Measurements from ENCODE around the gene PARD3B.

Gene PARD3B

DNA sequence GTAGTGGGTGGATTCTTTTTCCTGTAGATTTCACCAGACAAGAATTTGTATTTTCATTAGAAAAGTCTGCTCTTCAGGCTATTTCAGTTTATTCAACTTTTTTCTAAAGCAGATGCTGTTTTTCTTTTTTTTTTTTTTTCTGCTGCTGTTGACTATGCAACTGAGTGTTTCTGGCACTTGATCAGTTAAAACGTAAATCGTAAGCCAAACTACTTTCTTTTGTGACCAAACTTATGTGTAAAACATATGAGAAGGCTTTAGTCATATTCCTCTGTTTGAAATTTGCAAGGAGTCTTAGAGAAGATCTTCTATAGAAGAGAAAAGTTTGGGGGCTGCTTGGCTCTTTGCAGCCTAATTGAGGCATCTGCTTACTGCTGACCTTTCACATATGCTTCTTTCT lies 170.1 kb downstream of the PARD3B start:
- no peak for DNase-seq

DNA sequence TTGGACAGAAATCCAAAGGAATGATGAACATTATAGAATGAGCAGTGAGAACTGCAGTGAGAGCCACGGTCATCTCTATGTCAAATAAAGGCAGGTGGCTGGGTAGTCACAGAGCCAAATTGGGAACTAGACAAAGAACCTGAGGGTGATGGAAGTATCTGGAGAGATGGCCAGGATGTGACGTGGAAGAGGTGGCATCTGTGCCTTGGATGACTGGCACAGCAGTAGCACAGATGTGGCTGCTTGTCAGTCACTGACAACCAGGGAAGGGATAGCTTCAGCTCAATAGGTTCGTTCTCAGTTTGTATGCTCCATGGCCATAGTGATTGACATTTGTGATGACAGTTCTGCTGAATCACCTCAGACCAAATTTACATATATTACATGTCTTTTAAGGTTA lies 172.3 kb downstream of the PARD3B start:
- DNase-seq = no peak

DNA sequence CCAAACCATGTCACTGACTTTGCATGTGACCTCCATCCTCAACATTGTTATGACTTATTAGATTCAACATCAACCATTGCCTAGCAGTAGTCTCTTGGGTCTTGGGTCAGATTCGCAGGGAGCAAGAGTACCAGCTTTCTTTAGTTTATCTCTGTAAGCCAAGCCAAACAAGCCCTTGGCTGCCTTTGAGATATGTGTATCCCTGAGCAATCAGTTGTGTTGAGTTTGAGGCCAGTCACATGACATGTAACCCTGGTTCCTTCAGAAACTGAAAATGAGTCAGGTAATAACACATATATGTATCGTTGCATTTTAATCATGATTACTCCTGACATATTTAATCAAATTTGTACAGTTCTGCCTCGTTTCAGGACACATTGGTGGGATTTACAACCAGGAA lies 173.3 kb downstream of the PARD3B start:
- no peak for DNase-seq

- DNase-seq = no peak
Measured at GRCh38 chr2:204720874-204721273, 175.6 kb downstream of the PARD3B start.

GRCh38 chr2:204722207-204722606 lies 176.9 kb downstream of the PARD3B start:
- no peak for DNase-seq

- no peak for DNase-seq
Measured at GRCh38 chr2:204722691-204723090, 177.4 kb downstream of the PARD3B start.

- no peak for DNase-seq
Measured at GRCh38 chr2:204725693-204726360, 180.6 kb downstream of the PARD3B start.

DNA sequence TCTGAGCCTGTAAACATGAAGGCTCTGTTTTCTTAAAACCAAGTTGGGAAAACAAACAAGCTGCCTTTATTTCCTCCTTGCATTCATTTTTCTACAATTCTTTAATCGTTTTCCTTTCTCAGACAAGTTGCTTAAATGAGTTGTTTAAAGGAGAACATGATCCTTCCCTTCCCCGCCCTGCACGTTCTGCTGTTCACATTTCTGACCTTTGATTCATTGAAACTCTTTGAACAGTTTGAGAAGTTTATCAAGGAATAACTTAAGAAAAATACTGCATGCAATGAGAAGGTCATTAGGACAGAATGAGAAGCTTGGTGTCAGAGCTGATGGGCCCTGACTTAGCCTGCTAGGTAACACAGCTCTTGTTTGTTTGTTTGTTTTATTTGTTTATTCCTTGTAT lies 181.6 kb downstream of the PARD3B start:
- no peak for DNase-seq

- DNase-seq = no peak
Measured at GRCh38 chr2:204727368-204727767, 182.1 kb downstream of the PARD3B start.

- DNase-seq = no peak
Measured at GRCh38 chr2:204730603-204731002, 185.3 kb downstream of the PARD3B start.

- DNase-seq = no peak
Measured at GRCh38 chr2:204732019-204732418, 186.7 kb downstream of the PARD3B start.

GRCh38 chr2:204737296-204737695 lies 192.0 kb downstream of the PARD3B start:
- DNase-seq = no peak

GRCh38 chr2:204738721-204739120 lies 193.4 kb downstream of the PARD3B start:
- DNase-seq = no peak

DNA sequence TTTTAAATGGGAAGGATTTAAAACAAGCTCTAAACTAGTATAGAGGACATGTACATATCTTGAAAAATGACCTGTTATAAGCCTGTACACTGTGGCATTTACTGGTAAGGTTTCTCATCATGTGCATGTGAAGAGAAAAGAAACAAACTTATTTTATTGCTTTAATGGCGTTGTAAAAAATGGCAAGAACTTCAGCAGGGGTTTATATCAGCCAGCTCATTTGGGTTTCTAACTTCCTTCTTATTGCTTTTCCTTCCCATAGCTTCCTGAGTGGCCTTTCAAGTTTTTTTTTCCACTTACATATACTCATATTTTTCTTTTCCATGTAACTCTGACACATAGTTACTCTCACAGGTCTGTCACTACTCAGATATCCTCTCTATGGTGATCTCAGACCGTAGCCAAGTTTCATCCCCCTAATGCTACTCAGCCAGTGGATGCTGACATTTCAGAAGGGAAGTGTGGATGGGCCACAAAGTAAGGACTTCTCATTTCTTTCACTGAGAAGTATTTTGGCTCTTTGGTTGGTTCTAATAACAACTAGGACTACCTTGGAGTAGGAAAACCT lies 198.2 kb downstream of the PARD3B start:
- DNase-seq = no peak

GRCh38 chr2:204744506-204744905 lies 199.2 kb downstream of the PARD3B start:
- DNase-seq = no peak

GRCh38 chr2:204748286-204748685 lies 203.0 kb downstream of the PARD3B start:
- DNase-seq = no peak

DNA sequence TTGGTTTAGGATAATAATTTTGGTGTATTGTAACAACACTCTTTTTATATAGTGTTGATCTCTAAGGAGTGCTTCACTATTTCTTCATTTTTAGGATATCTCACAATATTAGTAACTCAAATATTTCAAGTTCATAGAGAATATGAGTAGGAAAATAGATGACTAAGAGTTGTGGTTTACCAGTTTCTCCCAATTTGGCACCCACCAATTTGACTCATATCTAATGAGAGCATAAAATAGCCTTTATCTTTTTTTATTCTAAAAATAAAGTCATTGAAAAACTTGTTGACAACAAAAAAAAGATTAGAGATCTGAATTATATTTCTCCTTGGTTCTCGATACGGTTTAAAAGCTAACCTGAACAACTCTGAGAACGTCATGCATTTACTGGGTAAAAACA lies 204.0 kb downstream of the PARD3B start:
- DNase-seq = no peak

GRCh38 chr2:204750389-204750788 lies 205.1 kb downstream of the PARD3B start:
- no peak for DNase-seq

- no peak for DNase-seq
Measured at GRCh38 chr2:204751472-204751871, 206.2 kb downstream of the PARD3B start.

DNA sequence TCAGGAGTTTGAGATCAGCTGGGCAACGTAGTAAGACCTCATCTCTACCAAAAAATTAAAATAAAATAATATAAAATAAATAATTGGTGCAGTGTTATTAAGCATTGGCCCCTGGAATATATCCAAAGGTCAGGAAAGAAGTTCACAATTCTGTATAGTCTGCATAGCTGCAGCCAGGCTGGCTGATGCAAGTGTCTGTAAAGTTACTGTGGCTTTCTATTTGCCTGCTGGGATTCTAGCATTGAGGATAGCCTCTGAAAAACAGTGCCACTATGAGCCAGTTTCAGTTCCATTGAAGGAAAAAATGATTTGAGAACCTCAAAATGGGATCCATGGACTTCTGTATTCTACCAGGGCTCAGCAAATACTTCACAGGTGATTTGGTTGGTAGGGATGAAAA lies 208.6 kb downstream of the PARD3B start:
- no peak for DNase-seq

- DNase-seq = no peak
Measured at GRCh38 chr2:204754898-204755297, 209.6 kb downstream of the PARD3B start.

DNA sequence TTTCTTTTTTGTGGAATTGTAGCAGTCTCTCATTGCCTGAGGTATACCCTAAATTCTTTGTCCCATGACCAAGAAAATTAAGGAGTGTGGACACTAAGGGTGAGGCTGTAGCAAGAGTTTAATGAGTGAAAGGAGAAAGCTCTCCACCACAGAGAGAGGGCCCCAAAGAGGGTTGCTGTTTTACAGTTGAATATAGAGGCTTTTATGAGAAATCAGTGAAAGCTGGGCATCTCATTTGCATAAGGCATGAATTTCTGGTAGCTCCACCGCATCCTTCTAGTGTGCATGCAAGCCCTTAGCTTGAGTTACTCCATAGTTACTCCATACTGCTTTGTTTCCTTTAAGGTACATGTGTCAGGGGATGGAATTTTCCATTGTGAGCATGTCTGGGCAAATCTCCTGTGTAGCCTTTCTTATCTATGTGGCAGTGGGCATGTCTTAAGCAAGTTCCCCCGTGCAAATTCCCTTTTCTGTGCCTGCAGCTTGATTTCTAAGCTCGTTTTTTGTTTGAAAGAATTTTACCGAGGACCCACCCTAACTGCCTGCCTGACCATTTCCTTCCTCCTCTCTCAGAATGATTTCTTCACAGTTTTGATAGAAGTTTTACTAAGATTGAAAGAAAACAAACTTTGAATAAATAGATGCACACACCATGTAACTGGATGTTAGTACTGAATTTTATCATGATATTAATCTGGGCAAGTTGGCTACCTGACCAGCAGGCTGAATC lies 218.9 kb downstream of the PARD3B start:
- DNase-seq = no peak

GRCh38 chr2:204770735-204771134 lies 225.5 kb downstream of the PARD3B start:
- DNase-seq = no peak

GRCh38 chr2:204771721-204772120 lies 226.4 kb downstream of the PARD3B start:
- no peak for DNase-seq

Data from activated effector memory CD4-positive, alpha-beta T cell treated with anti-CD3 and anti-CD28 coated beads, Interleukin-2, amount 50 U/mL, for 16 hours (primary cell).